Measurements from ENCODE around the gene IRGQ. TPM values are rescaled to one million over a fixed set of nuclear protein-coding genes. Genes with fewer than 3 reads are reported as not detected.
A peak's percentile ranks its signal among the peaks of the same experiment; 100 is the strongest.

The IRGQ gene
- total and polyA plus RNA-seq, 5 donors from 2014 or later: 0.54 to 40.9 (median 1.5) TPM

- ATAC-seq (ENCODE audit: low read depth in 2 of 2): no peak
- H3K9me3 ChIP-seq (ENCODE audit: control insufficient read depth in 2 of 2, low read length in 2 of 2): no peaks in the 10 kb centered on the region
- H3K27me3 ChIP-seq (ENCODE audit: control insufficient read depth, insufficient read depth, low read length): peaks cover 16% of the 10 kb centered on the region
Measured at GRCh38 chr19:43634068-43634467, 38.1 kb upstream of the IRGQ start.

GRCh38 chr19:43633520-43633919 is 37.6 kb upstream of the IRGQ start:
- Mint-ChIP-seq H3K9me3 (peaks cover 0 to 2% (median 0%) of the 10 kb centered on the region in 7 donors), H3K27me3 (peaks cover 58% of the 10 kb centered on the region), H3K36me3 (no peaks in the 10 kb centered on the region), H3K4me3 (no peak overlapping the region), H3K4me1 (peaks cover 0 to 5% (median 1%) of the 10 kb centered on the region in 4 donors), H3K27ac (no peak overlapping the region)
- H3K36me3 ChIP-seq (ENCODE audit: control insufficient read depth, insufficient read depth, low read length): no peaks in the 10 kb centered on the region
- DNase-seq: no peak
- H3K4me3 ChIP-seq (ENCODE audit: low read depth, low read length): no peak overlapping the region
- H3K27me3 ChIP-seq (ENCODE audit: control insufficient read depth, insufficient read depth, low read length): peaks cover 10% of the 10 kb centered on the region
- no peak for ATAC-seq (ENCODE audit: low read depth in 2 of 2)
- no peaks in the 10 kb centered on the region for H3K9me3 ChIP-seq (ENCODE audit: control insufficient read depth in 2 of 2, low read length in 2 of 2)
- no peaks in the 10 kb centered on the region for H3K4me1 ChIP-seq (ENCODE audit: control insufficient read depth, insufficient read depth, low read length, poor library complexity, severe bottlenecking)
- H3K27ac ChIP-seq (ENCODE audit: insufficient read depth, low read length, poor library complexity, severe bottlenecking): no peak overlapping the region

More at GRCh38 chr19:43634068-43634467, 38.1 kb upstream of the IRGQ start:
- no peak overlapping the region for H3K27ac Mint-ChIP-seq
- no peaks in the 10 kb centered on the region for H3K36me3 Mint-ChIP-seq
- no peak for DNase-seq
- Histone ChIP-seq H3K4me1 (ENCODE audit: control insufficient read depth, insufficient read depth, low read length, poor library complexity, severe bottlenecking) (peaks cover 1% of the 10 kb centered on the region), H3K27ac (ENCODE audit: insufficient read depth, low read length, poor library complexity, severe bottlenecking) (no peak overlapping the region), H3K36me3 (ENCODE audit: control insufficient read depth, insufficient read depth, low read length) (no peaks in the 10 kb centered on the region), H3K4me3 (ENCODE audit: low read depth, low read length) (no peak overlapping the region)
- peaks cover 59% of the 10 kb centered on the region for H3K27me3 Mint-ChIP-seq
- no peak overlapping the region for H3K4me3 Mint-ChIP-seq
- H3K4me1 Mint-ChIP-seq: peaks cover 0 to 9% (median 5%) of the 10 kb centered on the region in 4 donors
- H3K9me3 Mint-ChIP-seq: peaks cover 0 to 2% (median 0%) of the 10 kb centered on the region in 7 donors

GRCh38 chr19:43631491-43631890 is 35.6 kb upstream of the IRGQ start:
- no peaks in the 10 kb centered on the region for H3K9me3 ChIP-seq (ENCODE audit: control insufficient read depth in 2 of 2, low read length in 2 of 2)
- no peak overlapping the region for H3K27ac ChIP-seq (ENCODE audit: insufficient read depth, low read length, poor library complexity, severe bottlenecking)
- H3K27me3 ChIP-seq (ENCODE audit: control insufficient read depth, insufficient read depth, low read length): no peaks in the 10 kb centered on the region
- H3K36me3 ChIP-seq (ENCODE audit: control insufficient read depth, insufficient read depth, low read length): no peaks in the 10 kb centered on the region
- DNase-seq (no peak), ATAC-seq (ENCODE audit: low read depth in 2 of 2) (no peak)
- H3K4me3 ChIP-seq (ENCODE audit: low read depth, low read length): no peak overlapping the region
- H3K9me3 Mint-ChIP-seq: no peaks in the 10 kb centered on the region
- peaks cover 52% of the 10 kb centered on the region for H3K27me3 Mint-ChIP-seq
- H3K27ac Mint-ChIP-seq: peak overlapping the region in 1 of 3 donors; percentile 80
- no peaks in the 10 kb centered on the region for H3K36me3 Mint-ChIP-seq
- no peaks in the 10 kb centered on the region for H3K4me1 ChIP-seq (ENCODE audit: control insufficient read depth, insufficient read depth, low read length, poor library complexity, severe bottlenecking)
- no peak overlapping the region for H3K4me3 Mint-ChIP-seq
- peaks cover 0 to 11% (median 5%) of the 10 kb centered on the region in 4 donors for H3K4me1 Mint-ChIP-seq

- no peak overlapping the region for H3K4me3 ChIP-seq (ENCODE audit: low read depth, low read length)
- DNase-seq (no peak), ATAC-seq (ENCODE audit: low read depth in 2 of 2) (no peak)
- no peak overlapping the region for H3K27ac ChIP-seq (ENCODE audit: insufficient read depth, low read length, poor library complexity, severe bottlenecking)
- Mint-ChIP-seq H3K36me3 (no peaks in the 10 kb centered on the region), H3K27ac (peak overlapping the region in 1 of 3 donors; percentile 40), H3K4me3 (no peak overlapping the region), H3K4me1 (peaks cover 0 to 24% (median 11%) of the 10 kb centered on the region in 4 donors), H3K9me3 (no peaks in the 10 kb centered on the region), H3K27me3 (peaks cover 36% of the 10 kb centered on the region)
- no peaks in the 10 kb centered on the region for H3K27me3 ChIP-seq (ENCODE audit: control insufficient read depth, insufficient read depth, low read length)
- H3K9me3 ChIP-seq (ENCODE audit: control insufficient read depth in 2 of 2, low read length in 2 of 2): no peaks in the 10 kb centered on the region
- H3K36me3 ChIP-seq (ENCODE audit: control insufficient read depth, insufficient read depth, low read length): no peaks in the 10 kb centered on the region
- peaks cover 5% of the 10 kb centered on the region for H3K4me1 ChIP-seq (ENCODE audit: control insufficient read depth, insufficient read depth, low read length, poor library complexity, severe bottlenecking)
Measured at GRCh38 chr19:43628646-43629326, 32.9 kb upstream of the IRGQ start.

GRCh38 chr19:43626838-43627237 is 30.9 kb upstream of the IRGQ start:
- Mint-ChIP-seq H3K4me3 (peak overlapping the region in 2 of 4 donors; percentile 38 to 43), H3K9me3 (no peaks in the 10 kb centered on the region), H3K36me3 (no peaks in the 10 kb centered on the region), H3K27me3 (peaks cover 18% of the 10 kb centered on the region), H3K4me1 (peaks cover under 1 to 24% (median 9%) of the 10 kb centered on the region in 4 donors), H3K27ac (no peak overlapping the region)
- no peaks in the 10 kb centered on the region for H3K36me3 ChIP-seq (ENCODE audit: control insufficient read depth, insufficient read depth, low read length)
- no peak for ATAC-seq (ENCODE audit: low read depth in 2 of 2)
- H3K27ac ChIP-seq (ENCODE audit: insufficient read depth, low read length, poor library complexity, severe bottlenecking): no peak overlapping the region
- DNase-seq: no peak
- H3K9me3 ChIP-seq (ENCODE audit: control insufficient read depth in 2 of 2, low read length in 2 of 2): no peaks in the 10 kb centered on the region
- no peaks in the 10 kb centered on the region for H3K27me3 ChIP-seq (ENCODE audit: control insufficient read depth, insufficient read depth, low read length)
- no peak overlapping the region for H3K4me3 ChIP-seq (ENCODE audit: low read depth, low read length)
- H3K4me1 ChIP-seq (ENCODE audit: control insufficient read depth, insufficient read depth, low read length, poor library complexity, severe bottlenecking): peaks cover 5% of the 10 kb centered on the region

GRCh38 chr19:43625918-43626579 is 30.1 kb upstream of the IRGQ start:
- DNase-seq (peak in 2 of 3 donors; percentile 11 to 28), ATAC-seq (ENCODE audit: low read depth in 2 of 2) (no peak)
- H3K27me3 Mint-ChIP-seq: peaks cover 17% of the 10 kb centered on the region
- peaks cover 5 to 26% (median 9%) of the 10 kb centered on the region in 4 donors for H3K4me1 Mint-ChIP-seq
- no peaks in the 10 kb centered on the region for H3K9me3 Mint-ChIP-seq
- no peak overlapping the region for H3K4me3 ChIP-seq (ENCODE audit: low read depth, low read length)
- no peaks in the 10 kb centered on the region for H3K36me3 Mint-ChIP-seq
- peaks cover 5% of the 10 kb centered on the region for H3K4me1 ChIP-seq (ENCODE audit: control insufficient read depth, insufficient read depth, low read length, poor library complexity, severe bottlenecking)
- H3K36me3 ChIP-seq (ENCODE audit: control insufficient read depth, insufficient read depth, low read length): no peaks in the 10 kb centered on the region
- no peaks in the 10 kb centered on the region for H3K9me3 ChIP-seq (ENCODE audit: control insufficient read depth in 2 of 2, low read length in 2 of 2)
- H3K4me3 Mint-ChIP-seq: peak overlapping the region in 1 of 4 donors; percentile 58
- no peak overlapping the region for H3K27ac ChIP-seq (ENCODE audit: insufficient read depth, low read length, poor library complexity, severe bottlenecking)
- no peak overlapping the region for H3K27ac Mint-ChIP-seq
- H3K27me3 ChIP-seq (ENCODE audit: control insufficient read depth, insufficient read depth, low read length): no peaks in the 10 kb centered on the region

GRCh38 chr19:43624933-43625332 is 29.0 kb upstream of the IRGQ start:
- Histone ChIP-seq H3K27me3 (ENCODE audit: control insufficient read depth, insufficient read depth, low read length) (no peaks in the 10 kb centered on the region), H3K36me3 (ENCODE audit: control insufficient read depth, insufficient read depth, low read length) (no peaks in the 10 kb centered on the region), H3K4me1 (ENCODE audit: control insufficient read depth, insufficient read depth, low read length, poor library complexity, severe bottlenecking) (peaks cover 11% of the 10 kb centered on the region), H3K9me3 (ENCODE audit: control insufficient read depth in 2 of 2, low read length in 2 of 2) (no peaks in the 10 kb centered on the region), H3K4me3 (ENCODE audit: low read depth, low read length) (no peak overlapping the region), H3K27ac (ENCODE audit: insufficient read depth, low read length, poor library complexity, severe bottlenecking) (no peak overlapping the region)
- Mint-ChIP-seq H3K4me1 (peaks cover 10 to 37% (median 15%) of the 10 kb centered on the region in 4 donors), H3K27me3 (peaks cover 17% of the 10 kb centered on the region), H3K9me3 (no peaks in the 10 kb centered on the region), H3K36me3 (no peaks in the 10 kb centered on the region), H3K4me3 (peak overlapping the region in 2 of 4 donors; percentile 46 to 58), H3K27ac (peak overlapping the region in 1 of 3 donors; percentile 26)
- ATAC-seq (ENCODE audit: low read depth in 2 of 2) (peak; percentile 77), DNase-seq (peak; percentile 72 to 89 (median 77))
